Measurements from ENCODE around the gene SIPA1. TPM values are rescaled to one million over a fixed set of nuclear protein-coding genes. Genes with fewer than 3 reads are reported as not detected.
A peak's percentile ranks its signal among the peaks of the same experiment; 100 is the strongest.

SIPA1 gene
- total RNA-seq, 1 experiment from 2014 or later: 65.4 TPM

GRCh38 chr11:65649656-65650546, 12.0 kb downstream of the SIPA1 start:
- H3K27me3 Mint-ChIP-seq (ENCODE audit: low read depth): peaks cover 3% of the 10 kb centered on the region; the same call in 1 of the 2 replicates
- ATAC-seq: no peak
- no peak for DNase-seq (ENCODE audit: low spot score)
- POLR2A ChIA-PET: interaction anchor here (1.0 to 1.4 kb wide), 2 partner anchors 11 kb away, joined by 3 to 4 read pairs; no protein-coding TSS in a partner anchor
- H3K9me3 Mint-ChIP-seq: no peaks in the 10 kb centered on the region
- peaks cover 5% of the 10 kb centered on the region; the same call in 1 of the 2 replicates for H3K36me3 Mint-ChIP-seq
- TF ChIP-seq ZNF512 (CRISPR knock-in tag; IDR thresholded peaks at IDR 0.05; ENCODE audit: borderline replicate concordance) (no peak), ATF2 (CRISPR knock-in tag; IDR thresholded peaks at IDR 0.05; ENCODE audit: borderline replicate concordance, low read depth) (no peak), NR2C2 (CRISPR knock-in tag; IDR thresholded peaks at IDR 0.05) (no peak), HMGXB4 (CRISPR knock-in tag; IDR thresholded peaks at IDR 0.05) (no peak)
- CTCF ChIA-PET: interaction anchor here (0.6 to 5.0 kb wide), 5 partner anchors 12 to 43 kb away, joined by 3 to 23 read pairs (median 3); partner anchors contain the start of gene SIPA1
- no peak overlapping the region for H3K27ac Mint-ChIP-seq
- peaks cover 21% of the 10 kb centered on the region for H3K4me1 Mint-ChIP-seq
- no peak overlapping the region; the same call in 1 of the 2 replicates for H3K4me3 Mint-ChIP-seq

- ATAC-seq (peak; percentile 7), DNase-seq (ENCODE audit: low spot score) (no peak)
- Mint-ChIP-seq H3K36me3 (peaks cover 13% of the 10 kb centered on the region), H3K4me3 (no peak overlapping the region), H3K4me1 (peaks cover 21% of the 10 kb centered on the region), H3K27me3 (ENCODE audit: low read depth) (peaks cover 3% of the 10 kb centered on the region; the same call in 1 of the 2 replicates), H3K9me3 (no peaks in the 10 kb centered on the region), H3K27ac (no peak overlapping the region)
- ChIA-PET POLR2A (interaction anchor here (1.4 kb wide), 1 partner anchor 12 kb away, joined by 3 read pairs; no protein-coding TSS in a partner anchor), CTCF (interaction anchor here (0.8 to 5.0 kb wide), 2 partner anchors 13 to 44 kb away, joined by 3 to 23 read pairs; partner anchors contain the start of gene SIPA1)
- no peak for TF ChIP-seq ZNF263 (CRISPR knock-in tag; IDR thresholded peaks at IDR 0.05; ENCODE audit: low read depth)
- TF ChIP-seq PRRX2 (CRISPR knock-in tag; IDR thresholded peaks at IDR 0.05): no peak
- no peak for TF ChIP-seq ZMAT4 (CRISPR knock-in tag; IDR thresholded peaks at IDR 0.05)
- no peak for TF ChIP-seq HMGA2 (CRISPR knock-in tag; IDR thresholded peaks at IDR 0.05)
- TF ChIP-seq STAT6 (CRISPR knock-in tag; conservative IDR thresholded peaks at IDR 0.05; ENCODE audit: low read depth): no peak
- no peak for TF ChIP-seq ATF1 (CRISPR knock-in tag; IDR thresholded peaks at IDR 0.05)
- no peak for TF ChIP-seq AFF4 (CRISPR knock-in tag; IDR thresholded peaks at IDR 0.05; ENCODE audit: borderline replicate concordance)
- no peak for TF ChIP-seq NFATC4 (CRISPR knock-in tag; IDR thresholded peaks at IDR 0.05)
- no peak for TF ChIP-seq EMX1 (CRISPR knock-in tag; IDR thresholded peaks at IDR 0.05)
Observed at GRCh38 chr11:65650547-65651338, 12.8 kb downstream of the SIPA1 start.

Measured in WTC11 (cell line).